Anterior cingulate cortex (tissue), 58 donors: ENCODE results near the gene COL3A1.

Source experiments
- DNase-seq, 58 donors: peaks; one replicate each; lab custom pipeline; 2025; lab: John Stamatoyannopoulos, UW

The COL3A1 gene

DNA sequence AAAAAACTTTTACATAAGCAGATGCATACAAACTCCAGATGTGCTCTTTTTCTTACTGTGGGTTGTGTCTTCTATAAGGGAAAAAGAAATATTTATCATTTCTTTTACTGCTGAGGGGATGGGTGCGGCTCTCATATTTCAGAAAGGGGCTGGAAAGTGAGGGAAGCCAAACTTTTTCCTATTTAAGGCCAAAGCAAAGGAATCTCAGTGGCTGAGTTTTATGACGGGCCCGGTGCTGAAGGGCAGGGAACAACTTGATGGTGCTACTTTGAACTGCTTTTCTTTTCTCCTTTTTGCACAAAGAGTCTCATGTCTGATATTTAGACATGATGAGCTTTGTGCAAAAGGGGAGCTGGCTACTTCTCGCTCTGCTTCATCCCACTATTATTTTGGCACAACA lies at the start of gene COL3A1:
Gene COL3A1, plus strand, starts transcription at position 210 of the 400 bp plus-strand sequence. Its CDS starts 117 bp downstream, at position 327.
- no peak for DNase-seq

DNA sequence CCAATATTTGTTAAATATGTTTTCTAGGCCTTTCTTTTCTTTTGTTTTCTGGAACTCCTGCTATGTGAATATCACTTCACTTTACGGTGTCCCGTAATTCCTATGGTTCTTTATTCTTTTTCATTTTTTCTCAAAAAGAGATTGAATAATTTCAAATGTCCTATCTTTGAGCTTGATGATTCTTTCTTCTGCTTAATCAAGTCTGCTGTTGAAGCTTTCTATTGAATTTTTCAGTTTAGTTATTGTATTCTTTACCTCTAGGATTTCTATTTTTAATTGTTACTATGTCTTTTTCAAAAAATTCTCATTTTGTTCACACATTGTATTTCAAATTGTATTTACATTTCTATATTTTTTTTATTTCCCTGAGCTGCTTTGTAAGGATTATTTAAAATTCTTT lies 45.5 kb upstream of the COL3A1 start:
- no peak for DNase-seq

DNA sequence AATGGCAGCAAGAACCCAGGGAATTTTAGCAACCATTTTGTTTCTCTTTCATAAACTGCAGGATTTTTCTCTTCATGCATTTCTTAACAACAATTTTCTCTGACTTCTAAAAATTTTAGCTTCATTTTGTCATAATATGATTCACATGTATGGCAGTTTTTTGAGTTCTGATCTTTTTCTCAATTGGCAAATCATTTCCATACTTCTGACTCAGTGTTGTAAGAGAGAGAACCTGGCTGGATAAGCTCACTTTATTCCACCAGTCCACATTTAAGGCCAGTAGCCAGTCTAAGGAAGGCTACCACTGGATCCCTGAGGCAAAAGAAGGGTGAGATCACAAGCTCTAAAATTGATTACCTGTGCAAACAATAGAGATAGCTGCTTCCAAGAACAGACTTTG lies 42.8 kb upstream of the COL3A1 start:
- no peak for DNase-seq

DNA sequence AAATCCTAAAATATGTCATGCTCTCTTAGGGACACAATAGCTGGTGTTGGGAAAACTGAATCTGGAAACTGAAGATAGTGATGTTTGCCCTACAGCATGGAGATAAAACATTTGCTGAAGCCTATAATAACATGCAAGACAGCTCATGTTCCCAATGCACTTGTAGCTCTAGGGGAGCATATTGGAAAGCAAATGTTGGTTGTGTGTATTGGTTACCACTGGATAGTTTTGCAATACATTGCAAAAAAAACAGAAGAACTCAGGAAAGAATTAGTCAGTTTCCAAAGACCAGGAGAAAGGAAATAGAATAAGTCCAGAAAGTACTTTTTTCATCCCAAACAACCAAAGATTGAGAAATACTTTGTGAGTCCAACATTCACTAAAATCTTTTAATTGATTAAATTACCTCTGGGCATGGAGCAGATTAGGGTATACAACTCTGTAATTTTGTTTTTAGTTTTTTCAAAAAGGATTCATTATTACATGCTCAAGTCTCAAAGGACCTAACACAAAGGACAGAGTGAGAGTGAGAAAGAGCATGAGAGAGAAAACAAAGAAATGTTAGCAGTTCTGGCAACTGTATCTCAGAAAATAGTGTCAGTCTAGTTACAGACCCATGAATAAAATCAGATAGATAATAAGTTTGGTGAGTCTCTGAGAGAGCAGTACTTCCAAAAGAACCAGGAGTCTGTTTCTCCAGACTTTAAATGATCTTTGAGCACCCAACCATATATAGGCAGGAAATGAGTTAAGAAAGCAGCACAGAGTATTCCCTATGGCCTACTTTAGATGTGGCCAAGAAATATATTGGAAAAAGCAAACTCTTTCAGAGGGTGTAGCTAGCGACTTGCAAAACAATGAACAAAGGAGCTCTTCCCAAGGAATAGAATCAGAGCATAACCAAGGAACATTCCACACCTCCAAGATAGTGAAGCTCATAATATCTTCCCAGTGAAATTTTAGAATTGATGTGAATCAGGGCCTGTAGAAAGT lies 36.6 kb upstream of the COL3A1 start:
- no peak for DNase-seq

DNA sequence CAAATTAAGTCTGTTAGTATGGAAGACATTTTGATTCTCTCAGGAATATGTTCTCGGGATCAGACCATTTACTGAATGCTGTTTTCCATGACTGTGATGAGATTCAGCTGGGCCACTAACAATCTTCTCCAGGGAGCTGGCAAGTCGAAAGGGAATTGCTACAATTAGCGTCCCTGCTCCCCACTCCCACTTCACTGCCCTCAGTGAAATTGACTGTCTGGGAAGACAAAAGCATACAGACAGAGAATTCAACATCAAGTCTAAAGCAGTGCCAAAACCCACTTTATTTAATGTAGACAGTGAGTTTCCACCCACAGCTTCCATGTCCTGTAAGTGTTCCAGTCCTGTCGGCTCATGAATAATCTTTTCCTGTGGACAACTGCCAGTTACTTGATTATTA lies 34.0 kb upstream of the COL3A1 start:
- no peak for DNase-seq

DNA sequence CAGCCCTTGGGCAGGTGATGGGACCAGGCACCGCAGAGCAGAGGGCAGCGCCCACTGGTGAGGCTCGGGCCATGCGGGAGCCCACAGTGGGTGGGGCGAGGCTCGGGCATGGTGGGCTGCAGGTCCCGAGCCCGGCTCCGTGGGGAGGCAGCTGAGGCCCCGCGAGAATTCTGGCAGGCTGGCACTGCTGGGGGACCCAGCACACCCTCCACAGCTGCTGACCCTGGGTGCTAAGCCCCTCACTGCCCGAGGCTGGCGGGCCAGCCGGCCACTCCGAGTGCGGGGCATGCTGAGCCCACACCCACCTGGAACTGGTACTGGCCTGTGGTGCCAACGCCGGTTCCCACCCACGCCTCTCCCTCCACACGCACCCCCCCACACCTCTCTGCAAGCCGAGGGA lies 29.7 kb upstream of the COL3A1 start:
- DNase-seq, result no peak

DNA sequence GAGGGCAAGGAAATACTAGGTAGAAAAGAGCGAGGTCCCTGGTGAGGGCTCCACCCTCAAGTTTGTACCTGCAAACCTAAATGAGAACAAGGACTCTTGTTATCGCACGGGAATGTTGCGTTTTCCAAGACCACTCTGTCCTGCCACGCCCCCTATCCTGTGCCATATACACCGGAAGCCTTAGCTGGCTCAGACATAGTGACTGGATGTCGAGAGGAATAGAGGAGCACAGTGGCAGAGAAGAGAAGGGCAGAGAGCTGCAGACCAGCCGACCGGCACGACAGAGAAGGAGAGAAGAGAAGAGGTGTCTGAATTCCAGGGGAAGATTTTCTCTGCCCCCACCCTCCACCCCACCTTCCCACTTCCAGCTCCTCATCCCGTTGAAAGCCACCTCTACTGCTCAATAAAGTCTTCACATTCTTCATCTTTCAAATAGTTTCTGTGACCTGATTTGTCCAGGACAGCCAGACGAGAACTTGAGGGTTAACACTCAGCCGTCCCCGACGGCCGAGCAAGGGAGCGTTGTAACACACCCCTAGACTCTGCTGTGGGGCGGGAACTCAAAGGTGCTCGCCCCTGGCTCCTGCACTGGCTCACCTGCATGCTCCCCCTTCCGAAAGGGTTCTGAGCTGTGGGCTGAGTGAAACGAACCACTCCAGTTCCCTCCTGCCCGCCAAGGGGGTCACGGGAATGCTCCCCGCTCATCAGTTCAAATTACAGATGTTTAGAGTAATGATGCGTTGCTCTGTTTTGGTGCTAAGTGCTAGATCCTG lies 24.9 kb upstream of the COL3A1 start:
- no peak for DNase-seq

DNA sequence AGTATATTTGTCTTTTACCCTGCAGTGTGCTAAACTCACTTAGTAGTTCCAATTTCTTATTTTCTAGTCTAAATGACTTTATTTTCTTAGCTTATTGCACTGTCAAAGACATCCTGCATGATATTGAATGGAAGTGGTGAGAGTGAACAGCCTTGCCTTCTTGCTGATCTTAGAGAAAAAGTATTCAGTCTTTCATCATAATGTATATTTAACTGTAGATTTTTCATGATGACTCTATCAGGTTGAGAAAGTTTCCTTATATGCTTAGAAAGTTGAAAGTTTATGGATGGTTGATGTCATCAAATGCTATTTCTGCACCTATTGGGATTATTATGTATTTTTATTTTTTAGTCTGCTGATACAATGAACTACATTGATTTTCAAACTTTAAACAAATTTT lies 21.3 kb upstream of the COL3A1 start:
- DNase-seq, result no peak

DNA sequence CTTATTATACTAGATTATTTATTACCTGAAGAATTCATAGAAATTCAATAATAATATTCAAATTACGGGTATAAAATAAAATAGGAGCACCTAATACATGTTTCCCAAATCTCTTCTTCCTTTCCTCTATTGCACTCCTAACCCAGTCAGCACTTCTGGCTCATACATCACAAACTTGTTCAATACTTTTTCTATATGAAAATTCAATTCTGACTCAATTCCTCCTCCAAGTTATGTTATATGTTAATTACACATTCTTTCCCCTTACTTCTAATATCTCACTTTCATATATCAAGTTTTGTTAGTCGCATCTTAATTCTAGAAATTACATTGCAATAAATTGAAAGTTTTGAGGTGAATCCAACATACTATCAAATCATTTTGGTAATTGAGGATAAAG lies 17.9 kb upstream of the COL3A1 start:
- DNase-seq, result no peak

DNA sequence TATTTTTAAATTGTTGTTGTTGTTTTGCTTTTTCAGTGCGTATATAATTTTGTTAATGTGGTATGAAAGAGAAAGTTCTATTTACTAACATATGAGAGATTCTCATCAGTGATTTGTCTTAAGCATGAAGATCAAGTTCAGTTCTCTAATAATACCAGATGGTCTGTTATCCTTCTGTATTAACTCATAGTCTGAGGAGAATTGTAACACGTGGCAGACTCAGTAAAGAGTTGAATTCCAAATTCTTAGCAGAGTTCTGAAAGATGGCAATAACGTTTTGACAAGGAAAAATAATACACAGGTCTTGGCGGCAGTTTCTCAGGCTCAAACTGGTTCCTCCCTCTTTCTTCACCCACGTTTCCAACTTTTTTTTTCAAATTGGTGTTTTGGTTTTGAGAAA lies 17.2 kb upstream of the COL3A1 start:
- DNase-seq, result no peak

DNA sequence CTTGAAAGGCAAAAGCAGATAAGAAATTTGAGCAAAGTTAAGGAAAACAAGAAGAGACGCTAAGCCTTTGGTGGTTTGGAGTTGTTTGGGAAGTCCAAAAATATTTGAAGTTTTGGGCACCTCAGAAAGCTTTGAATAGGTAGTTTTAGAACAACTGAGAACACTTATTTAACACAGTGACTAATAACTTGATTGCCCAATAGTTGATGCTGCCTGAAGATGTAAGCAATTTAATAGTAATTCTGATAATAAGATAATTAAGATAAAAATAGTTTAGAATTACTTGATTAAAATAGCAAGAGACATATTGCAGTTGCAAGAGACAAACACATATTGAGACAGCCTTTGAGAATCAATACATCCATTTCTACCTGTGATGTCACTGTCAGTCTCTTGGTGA lies 16.5 kb upstream of the COL3A1 start:
- no peak for DNase-seq

DNA sequence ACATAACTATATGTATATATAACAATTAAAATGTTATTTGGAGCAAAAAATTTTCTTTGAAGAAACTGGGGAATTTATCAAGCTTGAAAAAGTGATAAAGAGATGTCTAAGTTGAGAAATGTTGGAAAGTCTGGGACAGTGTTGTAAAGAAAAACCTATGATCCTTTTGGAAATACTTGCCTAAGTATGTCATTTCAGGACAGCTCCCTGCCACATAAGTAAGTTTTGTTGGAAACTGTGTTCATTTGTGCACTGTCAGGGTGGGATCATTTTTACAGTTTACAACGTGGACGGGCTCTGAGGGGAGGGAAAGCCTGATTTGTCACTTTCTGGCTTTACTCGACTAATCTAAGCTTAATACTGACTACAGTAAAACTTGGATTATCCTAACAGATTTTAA lies 10.4 kb upstream of the COL3A1 start:
- DNase-seq, result no peak

DNA sequence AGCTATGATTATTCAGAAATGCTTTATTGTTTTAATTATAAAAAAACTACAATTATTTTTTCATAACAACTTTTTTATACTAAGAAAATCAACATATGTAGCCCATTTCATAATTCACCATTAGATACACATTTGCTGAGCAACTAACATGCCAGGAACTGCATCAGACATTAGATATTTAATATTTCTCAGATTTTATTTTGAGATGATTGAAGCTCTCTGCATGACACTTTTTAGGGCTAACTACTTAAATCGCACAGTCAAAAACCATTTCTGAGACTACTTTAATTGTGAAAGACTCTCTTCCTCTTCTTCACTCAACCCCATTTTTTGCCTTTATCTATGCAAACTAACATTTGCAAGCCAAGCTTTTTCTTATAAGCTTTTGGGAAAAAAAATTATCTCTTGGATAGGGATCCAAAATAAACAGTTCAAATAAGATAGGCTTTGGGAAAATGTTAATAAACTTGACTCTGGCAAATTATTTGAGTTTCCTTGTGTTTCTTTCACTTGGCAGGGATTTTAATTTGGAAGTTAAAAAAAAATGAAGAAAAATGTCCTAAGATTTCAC lies 9.1 kb upstream of the COL3A1 start:
- DNase-seq, result no peak

DNA sequence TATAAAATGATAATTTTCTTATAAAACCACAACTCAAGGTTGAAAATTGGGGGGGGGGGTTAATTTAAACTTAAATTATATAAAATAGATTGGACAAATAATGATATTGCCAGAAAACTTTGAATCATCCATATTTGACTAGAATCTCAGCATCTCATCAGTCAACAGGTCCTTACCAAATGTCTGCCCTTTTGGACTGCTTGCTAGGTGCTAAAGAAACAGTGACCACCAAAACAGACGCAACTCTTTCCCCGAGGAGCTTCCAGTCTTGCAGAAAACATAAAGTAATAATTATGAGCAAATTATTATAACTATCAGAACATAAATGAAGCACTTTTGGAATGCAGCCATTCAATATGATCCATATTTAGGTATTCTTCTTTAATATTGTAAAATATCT lies 8.6 kb upstream of the COL3A1 start:
- no peak for DNase-seq

DNA sequence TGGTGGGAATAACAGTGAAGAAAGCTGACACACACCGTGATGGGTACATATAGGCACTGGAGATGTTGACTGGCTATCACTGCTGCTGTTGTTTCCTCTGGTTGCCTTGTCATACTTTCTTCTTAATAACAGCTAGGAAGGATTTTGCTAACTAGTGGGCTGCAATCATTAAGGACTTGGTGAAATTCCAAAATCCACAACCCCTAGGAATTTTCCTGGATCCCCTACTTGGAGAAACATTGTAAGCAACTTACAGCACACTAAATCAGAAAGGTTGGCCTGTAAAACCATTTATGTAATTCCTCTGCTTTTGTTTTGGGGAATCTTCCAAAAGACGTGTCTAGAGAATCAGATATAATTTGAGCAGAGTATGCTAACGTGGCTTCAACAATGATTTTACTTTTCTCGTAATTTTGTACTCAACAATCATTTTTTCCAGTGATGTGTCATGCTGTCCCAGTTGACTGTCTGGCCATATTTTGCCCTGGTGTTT lies 8.0 kb upstream of the COL3A1 start:
- no peak for DNase-seq

DNA sequence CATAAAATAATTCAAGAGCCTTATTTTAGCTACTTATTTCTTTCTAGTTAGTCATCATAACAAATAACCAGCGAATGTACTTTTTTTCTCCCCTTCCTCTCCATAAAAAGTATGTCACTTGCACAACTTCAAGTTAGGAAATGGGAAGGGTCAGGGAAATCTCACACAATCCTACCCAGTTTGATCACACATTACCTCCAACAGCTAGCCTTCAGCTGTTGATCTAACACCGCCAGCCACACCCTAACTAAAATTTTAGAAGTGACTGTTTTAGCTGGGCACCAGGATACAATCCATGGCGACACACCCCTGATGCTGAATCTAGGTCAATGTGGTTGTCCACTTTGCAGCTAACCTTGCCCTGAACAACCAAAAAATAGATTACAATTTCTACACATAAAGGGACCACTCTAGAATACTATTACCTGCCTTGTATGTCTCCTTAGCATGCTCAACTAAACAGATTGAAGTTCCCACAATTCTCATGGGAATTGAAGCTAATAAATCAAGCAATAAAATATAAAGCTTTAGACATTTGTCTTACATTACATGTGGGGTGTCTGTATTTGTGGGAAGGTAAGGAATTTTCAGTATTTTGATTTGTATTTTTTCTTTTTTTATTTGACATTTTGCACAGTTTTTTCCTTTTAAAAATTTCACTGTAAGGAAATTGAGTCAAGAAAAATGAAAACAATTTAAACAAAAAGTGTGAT lies 7.3 kb upstream of the COL3A1 start:
- no peak for DNase-seq

DNA sequence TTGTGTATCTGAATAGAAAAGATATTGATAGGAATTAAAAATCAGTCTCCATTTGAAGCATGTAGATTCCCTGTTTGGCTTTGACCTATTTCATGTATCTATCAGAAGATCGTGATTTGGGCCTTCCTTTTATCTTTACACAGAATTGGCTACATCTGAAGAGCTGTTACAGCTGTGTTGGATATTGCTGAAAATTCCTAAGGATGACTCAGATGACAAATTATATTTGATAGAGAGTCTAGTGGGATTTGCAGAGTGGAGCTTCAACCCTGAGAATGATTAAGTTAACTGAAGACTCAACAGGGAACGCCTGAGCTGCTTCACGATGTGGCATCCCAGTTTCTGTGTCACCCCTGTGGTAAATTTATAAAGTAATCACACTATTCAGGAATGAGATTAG lies 4.9 kb upstream of the COL3A1 start:
- DNase-seq, result no peak

DNA sequence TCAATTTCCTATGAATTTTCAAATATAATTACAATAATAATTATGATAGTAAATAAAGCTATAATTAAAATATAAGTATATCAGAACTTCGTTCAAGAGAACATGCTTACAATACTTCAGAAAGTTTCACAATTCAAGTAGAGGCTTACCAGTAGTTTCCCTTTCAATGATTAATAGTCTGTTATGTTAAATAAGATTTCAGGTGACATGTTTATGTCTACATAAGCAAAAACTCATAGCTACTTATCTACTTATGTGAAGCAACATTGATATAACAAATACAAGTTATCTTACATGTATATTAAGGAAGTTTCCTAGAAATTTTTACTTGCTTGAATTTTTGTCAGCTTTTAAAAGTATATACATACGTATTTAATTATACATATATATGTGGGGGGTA lies 4.5 kb upstream of the COL3A1 start:
- no peak for DNase-seq

DNA sequence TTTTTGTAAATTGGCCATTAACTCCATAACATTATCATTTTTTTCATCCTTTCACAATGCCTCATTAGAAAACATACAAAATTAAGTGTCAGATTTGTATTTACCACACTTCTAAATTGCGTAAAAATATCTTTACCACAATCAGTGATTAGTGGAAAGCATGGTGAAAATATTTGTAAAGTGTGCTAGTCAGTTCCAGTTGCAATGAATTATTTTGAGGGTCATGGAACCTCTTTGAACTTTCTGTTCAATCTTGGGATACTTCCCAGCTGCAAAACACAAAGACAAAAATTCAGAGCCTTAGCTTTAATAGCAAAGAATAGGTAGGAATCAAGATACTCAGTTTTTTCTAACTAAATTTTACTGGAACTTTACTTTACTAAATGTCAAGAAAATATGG lies 4.0 kb upstream of the COL3A1 start:
- no peak for DNase-seq

DNA sequence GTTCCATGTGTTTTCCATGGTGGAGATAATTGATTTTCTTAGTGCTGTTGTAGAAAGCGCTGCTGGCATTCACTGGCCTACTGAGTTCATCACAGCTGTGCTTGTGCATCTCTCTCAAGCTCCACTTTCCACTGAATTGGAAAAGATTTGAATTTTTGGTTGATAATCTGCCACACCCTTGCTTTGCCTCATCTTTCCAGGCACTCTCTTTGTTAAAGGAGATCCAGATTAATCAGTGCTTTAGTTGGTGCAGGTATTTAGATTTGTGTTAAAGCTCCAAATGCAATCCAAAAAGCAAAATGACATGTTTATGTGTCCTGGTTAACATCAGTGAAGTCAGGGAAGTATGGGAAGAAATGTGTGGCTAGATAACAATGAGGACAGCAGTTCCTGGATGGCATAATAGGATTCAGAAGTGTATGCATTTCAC lies 2.7 kb upstream of the COL3A1 start:
- no peak for DNase-seq
